22Rv1 (cell line): ENCODE measurements around the gene GMPPB.

Experiments
- H3K27ac ChIP-seq: fragments of 450-650 bp; 2 replicates; pipeline ENCODE4 v1.5.1; 2017
- ZFX ChIP-seq: fragments of 450-650 bp; IDR thresholded peaks from 2 replicates; pipeline ENCODE4 v1.6.1; 2017; ENCODE audit warnings: antibody characterized with exemption, borderline replicate concordance
- TF ChIP-seq, protein P1 (sequence below): fragments of 450-650 bp; IDR thresholded peaks from 2 replicates; pipeline ENCODE4 v1.5.1; 2017; ENCODE audit warnings: mild to moderate bottlenecking

GMPPB gene

DNA sequence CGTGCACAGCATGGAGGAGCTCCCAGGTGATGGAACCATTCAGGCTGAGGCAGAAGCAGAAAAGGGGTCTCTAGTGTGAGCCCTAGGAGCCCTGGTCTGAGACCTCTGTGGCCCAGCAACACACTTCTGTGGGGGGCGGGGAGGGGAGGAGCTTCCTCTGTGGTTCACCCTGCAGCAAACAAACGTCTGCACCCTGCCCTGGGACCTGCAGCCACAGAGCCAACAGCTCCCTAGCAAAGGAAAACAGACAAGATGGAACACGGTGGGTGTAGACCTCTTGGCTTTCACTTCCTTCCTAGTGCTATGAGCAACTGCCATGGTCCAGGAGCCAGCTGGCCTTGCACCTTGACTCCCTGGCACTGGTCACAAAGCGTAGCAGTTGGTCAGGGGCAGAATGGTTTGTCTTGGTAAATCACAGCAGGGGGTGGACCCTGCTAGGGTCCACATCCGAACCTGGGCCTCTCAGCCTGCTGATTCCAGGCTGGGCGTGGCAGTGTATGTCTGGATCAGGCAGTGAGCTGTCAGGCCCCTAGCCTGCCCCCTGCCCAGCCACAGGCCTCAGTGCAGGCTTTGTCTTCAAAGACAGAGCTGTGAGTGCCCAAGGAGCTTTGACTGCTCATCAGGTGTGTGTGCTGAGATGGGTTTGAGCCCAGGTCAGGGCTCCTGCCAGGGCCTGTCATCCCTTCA is 11.0 kb downstream of the GMPPB start:
- TF ChIP-seq ZFX, result no peak
- TF ChIP-seq, protein P1, sequence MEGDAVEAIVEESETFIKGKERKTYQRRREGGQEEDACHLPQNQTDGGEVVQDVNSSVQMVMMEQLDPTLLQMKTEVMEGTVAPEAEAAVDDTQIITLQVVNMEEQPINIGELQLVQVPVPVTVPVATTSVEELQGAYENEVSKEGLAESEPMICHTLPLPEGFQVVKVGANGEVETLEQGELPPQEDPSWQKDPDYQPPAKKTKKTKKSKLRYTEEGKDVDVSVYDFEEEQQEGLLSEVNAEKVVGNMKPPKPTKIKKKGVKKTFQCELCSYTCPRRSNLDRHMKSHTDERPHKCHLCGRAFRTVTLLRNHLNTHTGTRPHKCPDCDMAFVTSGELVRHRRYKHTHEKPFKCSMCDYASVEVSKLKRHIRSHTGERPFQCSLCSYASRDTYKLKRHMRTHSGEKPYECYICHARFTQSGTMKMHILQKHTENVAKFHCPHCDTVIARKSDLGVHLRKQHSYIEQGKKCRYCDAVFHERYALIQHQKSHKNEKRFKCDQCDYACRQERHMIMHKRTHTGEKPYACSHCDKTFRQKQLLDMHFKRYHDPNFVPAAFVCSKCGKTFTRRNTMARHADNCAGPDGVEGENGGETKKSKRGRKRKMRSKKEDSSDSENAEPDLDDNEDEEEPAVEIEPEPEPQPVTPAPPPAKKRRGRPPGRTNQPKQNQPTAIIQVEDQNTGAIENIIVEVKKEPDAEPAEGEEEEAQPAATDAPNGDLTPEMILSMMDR, result no peak
- no peak overlapping the region for H3K27ac ChIP-seq

DNA sequence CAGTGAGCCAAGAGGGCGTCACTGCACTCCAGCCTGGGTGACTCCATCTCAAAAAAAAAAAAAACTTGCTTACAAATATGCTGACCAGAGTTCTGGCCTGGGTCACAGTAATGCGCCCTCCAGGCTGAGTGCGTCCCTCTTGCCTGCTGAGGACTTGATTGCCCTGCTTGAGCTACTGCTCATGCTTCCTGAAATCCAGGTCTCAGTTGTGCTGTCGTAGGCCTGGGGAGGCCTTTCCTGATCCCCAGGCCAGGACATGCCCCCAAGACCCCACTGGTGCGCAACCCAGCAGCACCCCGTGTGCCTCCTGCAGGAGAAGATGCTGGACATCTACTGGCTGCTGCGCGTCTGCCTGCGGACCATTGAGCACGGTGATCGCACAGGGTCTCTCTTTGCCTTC is 11.6 kb downstream of the GMPPB start:
- no peak for TF ChIP-seq ZFX
- TF ChIP-seq, protein P1, result no peak
- H3K27ac ChIP-seq, result no peak overlapping the region

DNA sequence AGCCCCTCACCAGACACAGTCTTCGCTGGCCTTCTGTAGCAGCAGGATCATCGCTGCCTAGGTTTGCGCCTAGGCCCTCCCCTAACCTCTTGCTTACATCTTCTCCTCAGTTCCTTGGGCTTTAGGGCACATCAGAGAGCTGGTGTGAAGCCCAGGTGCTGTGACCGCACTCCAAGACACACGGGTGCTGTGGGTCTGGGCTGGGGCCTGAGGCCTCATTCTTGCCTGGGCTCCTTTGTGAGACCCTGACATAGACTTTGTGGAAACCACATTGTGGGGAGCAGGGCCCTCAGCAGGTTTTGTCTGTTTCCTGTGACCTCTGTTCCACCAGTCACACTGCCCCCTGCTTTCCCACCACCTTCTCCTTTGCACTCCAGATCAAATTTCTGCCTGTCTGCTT is 12.3 kb downstream of the GMPPB start:
- no peak overlapping the region for H3K27ac ChIP-seq
- no peak for TF ChIP-seq ZFX
- TF ChIP-seq, protein P1, result no peak

DNA sequence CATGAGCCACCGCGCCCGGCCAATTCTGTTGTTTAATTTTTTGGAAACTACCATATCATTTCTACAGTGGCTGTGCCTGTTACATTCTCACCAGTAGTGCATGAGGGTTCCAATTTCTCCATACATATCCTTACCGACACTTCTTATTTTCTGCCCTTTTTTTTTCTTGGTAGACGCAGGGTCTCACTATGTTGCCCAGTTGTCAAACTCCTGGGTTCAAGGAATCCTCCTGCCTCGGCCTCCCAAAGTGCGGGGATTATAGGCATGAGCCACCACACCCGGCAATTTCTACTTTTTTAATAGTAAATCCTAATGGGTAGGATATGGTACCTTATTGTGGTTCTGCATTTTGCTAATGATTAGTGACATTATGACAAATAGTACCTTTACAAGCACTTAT is 13.9 kb downstream of the GMPPB start:
- TF ChIP-seq, protein P1, result no peak
- no peak for TF ChIP-seq ZFX
- no peak overlapping the region for H3K27ac ChIP-seq

DNA sequence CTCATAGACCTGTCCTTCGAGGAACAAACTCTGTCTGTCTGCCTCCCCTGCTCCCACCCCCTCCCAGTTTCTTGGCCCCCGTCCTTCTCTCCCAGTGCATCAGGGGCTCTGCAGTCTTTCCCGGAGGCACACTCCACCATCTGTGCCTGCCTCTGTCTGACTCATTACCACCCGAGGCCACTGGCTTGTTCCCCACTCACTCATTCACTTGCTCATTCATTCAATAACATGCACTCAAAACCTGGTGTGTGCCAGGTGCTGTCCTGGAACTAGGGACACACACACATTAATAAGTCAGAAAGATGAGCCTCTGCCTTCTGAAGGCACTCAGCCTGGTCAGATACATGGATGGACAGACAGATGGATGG is 16.7 kb downstream of the GMPPB start:
- H3K27ac ChIP-seq, result no peak overlapping the region
- TF ChIP-seq ZFX, result no peak
- TF ChIP-seq, protein P1, result no peak

DNA sequence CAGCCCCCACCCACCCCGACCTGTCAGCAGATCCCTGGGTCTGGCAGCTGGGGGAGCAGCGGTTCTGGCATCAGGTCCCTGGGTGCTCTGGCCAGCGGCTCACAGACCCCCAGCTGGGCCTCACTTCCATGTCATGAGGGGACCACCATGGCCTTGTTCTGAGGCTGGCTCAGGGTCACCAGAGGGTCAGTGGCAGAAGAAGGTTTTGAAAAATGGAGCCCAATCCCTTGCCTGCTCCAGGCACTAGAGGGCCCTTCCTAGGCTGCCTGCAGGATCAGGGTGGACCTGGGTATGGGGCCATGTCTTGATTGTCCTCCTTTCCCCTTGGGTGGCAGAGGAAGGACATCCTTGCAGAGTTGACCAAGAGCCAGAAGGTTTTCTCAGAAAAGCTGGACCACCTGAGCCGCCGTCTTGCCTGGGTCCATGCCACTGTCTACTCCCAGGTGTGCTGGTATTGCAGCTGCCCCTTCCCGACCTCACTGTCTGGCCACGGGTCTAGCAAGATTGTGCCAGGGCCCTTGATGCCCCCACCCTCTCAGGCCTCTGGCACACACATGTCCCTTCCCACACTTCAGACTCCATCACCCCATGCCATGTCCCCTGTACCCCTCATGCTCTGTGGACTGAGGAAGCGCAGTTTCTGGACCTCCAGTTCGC is 17.2 kb downstream of the GMPPB start:
- no peak overlapping the region for H3K27ac ChIP-seq
- TF ChIP-seq, protein P1, result no peak
- no peak for TF ChIP-seq ZFX

DNA sequence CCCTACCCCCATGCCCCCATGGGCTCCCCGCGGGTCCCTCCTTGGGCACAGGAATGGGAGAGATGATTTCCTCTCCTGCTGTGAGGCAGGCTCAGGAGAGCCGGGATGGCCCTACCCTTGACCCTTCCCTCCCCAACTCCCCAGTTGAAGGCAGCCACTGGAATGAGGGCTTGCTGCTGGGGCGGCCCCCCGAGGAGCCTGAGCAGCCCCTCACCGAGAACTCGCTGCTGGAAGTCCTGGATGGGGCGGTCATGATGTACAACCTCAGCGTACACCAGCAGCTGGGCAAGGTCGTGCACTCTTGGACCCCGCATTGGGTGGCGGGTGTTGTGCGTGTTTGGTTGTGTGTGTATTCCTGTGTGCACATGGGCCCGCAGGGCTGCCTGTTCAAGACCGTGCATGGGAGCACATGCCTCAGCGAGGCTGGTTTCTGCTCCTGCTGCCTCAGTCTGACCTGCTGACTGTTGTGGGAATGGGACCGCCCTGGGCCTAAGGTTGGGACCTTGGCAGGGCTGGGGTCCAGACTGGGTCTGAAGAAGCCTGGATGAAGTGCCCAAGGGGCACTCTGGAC is 18.3 kb downstream of the GMPPB start:
- H3K27ac ChIP-seq, result no peak overlapping the region
- TF ChIP-seq, protein P1, result no peak
- TF ChIP-seq ZFX, result no peak
